GM21576 (cell line): ENCODE measurements around the gene SIGLEC14.
"Not testable (repeated sequence)": the region's sequence is repeated elsewhere in the genome, so short reads cannot be mapped to it uniquely, and the experiment has no call there.

ENCODE experiments used
- ATAC-seq: cut with Tn5 transposase; IDR thresholded peaks from one replicate; pipeline ENCODE4 v1.9.1; 2021; ENCODE audit warnings: mild to moderate bottlenecking, moderate library complexity; ENCODE audit not compliant: unreplicated experiment

Gene SIGLEC14, protein sequence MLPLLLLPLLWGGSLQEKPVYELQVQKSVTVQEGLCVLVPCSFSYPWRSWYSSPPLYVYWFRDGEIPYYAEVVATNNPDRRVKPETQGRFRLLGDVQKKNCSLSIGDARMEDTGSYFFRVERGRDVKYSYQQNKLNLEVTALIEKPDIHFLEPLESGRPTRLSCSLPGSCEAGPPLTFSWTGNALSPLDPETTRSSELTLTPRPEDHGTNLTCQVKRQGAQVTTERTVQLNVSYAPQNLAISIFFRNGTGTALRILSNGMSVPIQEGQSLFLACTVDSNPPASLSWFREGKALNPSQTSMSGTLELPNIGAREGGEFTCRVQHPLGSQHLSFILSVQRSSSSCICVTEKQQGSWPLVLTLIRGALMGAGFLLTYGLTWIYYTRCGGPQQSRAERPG

DNA sequence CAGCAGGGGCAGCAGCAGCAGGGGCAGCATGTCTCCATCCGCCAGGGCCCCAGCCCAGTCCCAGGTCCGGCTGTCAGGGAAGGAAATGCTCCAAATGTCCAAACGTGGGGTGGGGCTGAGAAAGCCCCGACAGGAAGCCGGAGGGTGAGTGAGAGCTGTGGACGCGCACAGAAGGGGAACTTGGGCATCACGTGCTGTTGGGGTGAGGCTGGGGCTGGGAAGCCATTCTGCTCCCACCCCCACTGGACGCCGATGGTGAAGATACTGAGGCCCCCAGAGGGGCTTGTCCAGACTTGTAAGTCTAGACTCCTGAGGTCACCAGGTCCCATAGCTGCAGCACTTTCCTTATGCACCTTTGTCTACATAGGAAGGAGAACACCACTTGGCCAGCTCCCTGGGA, at the start of gene SIGLEC14:
Gene SIGLEC14, minus strand, starts transcription at position 96 of the 400 bp plus-strand sequence. Its CDS starts 66 bp downstream, at position 30.
- not testable (repeated sequence) for ATAC-seq

DNA sequence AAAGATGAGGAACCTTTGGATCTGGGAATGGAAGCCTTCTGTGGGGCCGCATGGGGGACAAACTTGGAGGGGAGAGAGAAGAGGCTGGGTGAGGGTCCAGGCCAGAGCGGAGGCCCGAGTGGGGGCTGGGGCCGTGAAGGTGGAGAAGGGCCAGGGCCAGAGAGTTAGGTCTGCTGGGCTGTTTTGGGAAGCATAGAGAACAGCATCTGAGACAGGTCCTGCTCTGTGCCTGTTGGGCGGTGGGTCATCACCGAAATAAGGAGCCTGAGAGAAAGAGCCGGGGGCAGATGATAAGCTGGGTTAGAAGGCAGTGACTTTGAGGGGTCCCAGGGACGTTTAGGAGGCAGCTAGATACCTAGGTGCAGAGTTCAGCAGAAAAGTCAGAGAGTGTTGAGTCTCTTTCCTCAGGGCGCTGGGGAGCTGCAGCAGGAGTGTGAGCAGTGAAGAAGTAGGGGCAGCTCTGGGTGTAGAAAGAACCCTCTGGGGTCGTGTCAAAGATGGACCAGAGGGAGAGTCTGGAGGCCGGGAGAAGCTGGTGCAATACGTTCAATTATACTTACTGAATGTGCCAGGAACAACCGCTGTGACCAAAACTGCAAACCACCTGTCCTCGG, 49.2 kb upstream of the SIGLEC14 start:
- ATAC-seq: no peak

DNA sequence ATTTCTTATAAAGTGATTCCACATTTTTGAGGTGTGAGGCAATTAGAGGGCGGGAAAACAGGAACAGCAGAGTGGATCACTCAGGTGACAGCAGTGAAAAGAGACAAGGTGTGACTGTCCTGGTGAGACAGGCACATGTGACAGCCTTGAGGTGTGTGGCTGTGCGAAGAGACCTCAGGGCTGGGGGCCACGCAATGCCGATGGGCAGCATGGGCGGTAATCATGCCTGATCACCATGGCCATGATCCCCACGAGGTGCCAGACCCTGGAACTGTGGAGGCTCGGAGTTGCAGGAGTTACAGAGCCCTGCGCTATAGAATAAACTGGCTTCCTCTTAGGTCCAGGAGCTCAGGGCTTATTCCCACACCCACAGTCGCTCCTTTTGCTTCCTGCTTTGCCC, 48.5 kb upstream of the SIGLEC14 start:
- ATAC-seq: no peak

DNA sequence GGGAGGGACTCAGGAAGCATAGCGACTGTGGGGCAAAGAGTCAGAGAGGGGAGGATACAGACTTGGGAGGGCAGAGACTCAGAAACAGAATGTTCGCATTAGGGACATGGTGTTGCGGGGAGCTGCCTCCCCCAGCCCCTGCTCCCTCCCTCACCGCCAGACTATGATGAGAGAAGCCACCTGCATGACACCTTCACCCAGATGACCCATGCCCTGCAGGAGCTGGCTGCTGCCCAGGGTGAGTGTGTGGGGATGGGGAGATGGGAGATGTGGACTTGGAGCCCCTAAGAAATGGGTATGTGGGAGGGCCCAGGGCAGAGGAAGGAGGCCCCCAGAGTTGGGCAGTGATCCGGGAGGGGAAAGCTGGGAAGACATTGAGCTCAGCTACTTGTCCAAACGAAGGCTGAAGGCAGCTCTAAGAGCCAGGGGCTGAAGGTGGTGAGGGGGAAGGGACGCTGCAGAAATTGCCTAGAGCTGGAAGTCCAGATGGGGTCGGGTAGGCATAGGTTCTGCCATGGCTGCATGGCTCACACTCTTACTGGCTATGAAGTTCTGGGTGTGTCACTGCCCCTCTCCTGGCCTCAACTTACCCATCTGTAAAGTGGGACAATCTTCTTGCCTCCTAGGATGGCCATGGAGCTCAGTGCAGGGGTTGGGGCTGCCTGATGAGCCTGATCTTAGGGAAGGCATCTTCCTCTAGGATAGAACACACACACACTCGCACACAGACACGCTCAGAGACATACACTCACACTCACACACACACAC, 47.9 kb upstream of the SIGLEC14 start:
- ATAC-seq: no peak

DNA sequence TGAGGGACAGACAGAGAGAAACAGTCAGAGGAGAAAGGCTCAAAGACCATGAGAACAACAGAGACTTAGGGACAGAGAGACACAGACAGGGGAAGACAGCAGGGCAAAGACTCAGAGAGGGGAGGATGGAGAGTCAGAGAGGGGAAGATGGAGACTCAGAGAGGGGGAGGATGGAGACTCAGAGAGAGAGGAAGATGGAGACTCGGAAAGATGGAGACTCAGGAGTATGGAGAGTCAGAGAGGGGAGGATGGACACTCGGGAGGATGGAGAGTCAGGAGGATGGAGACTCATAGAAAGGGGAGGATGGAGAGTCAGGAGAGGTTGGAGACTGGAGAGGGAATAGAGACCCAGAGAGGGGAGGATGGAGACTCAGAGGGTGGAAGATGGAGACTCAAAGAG, 47.2 kb upstream of the SIGLEC14 start:
- ATAC-seq: no peak

DNA sequence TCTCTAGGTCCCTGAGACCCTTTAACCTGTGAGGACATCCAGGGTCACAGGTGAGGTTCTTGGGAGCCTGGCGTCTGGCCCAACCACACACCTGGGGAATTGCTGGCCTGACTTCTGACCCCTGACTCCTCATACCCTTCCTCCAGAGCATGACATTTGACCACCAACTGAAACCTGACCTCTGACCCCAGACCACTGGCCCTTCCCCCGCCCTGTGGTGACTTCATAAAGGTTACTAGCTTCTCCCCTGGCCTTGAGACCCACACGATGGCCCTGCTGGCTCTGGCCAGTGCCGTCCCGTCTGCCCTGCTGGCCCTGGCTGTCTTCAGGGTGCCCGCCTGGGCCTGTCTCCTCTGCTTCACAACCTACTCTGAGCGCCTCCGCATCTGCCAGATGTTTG, 46.6 kb upstream of the SIGLEC14 start, which contains the start of gene SPACA6:
Gene SPACA6, plus strand, starts transcription at position 71 of the 400 bp plus-strand sequence. Its CDS starts 197 bp downstream, at position 268.
- ATAC-seq: no peak

DNA sequence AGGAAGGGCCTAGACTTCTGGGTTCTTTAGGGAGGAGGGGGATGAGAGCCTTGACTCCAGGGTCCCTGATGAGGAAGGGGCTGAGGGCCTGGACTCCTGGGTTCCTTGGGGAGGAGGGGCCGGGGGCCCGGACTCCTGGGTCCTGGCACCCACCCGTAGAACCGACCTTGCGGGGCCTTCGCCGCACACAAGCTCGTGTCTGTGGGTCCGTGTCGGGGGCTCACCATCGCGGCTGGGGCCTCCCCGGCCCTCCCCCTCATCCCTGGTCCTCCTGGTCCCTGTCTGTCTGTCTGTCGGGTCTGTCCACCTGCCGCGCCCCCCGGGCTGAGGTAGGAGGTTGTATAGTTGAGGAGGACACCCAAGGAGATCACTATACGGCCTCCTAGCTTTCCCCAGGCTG, 45.8 kb upstream of the SIGLEC14 start:
- ATAC-seq: no peak

DNA sequence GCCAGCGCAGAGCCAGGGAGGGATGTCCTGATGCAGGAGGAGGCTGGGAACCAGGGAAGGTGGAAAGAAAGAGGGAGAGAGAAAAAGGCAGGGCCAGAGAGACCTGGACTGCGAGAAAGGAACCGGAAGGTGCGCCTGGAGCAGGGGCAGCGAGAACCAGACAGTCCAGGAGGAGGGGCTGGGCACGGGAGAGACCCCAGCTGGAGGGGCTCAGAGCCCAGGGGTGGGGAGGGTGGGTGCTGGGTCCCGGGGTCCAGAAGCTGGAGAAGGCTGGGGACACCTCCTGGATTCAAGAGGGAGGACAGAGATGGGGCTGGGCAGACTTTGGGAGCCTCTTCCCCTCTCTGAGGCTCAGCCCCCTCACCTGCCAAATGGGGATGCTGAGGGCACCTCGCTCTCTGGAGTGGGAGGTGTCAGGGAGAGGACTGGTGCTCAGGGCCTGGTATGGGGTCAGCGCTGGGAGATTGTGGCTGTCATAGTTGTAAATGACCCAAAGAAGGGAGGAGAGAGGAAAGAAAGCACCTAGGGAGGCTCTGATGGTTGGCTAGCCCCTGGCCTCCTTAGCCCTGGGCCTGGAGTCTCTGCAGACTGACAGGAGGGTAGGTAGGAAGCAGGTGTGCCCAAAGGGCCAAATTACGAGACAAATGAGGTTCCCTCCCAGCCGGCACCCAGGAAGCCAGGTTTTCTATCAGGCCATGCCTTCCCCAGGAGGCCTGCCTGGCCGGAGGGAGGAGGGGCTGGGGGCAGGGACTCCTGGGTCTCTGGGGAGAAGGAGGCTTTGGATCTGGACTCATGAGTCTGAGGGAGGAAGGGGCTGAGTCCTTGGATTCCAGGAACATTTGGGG, 45.2 kb upstream of the SIGLEC14 start:
- no peak for ATAC-seq

DNA sequence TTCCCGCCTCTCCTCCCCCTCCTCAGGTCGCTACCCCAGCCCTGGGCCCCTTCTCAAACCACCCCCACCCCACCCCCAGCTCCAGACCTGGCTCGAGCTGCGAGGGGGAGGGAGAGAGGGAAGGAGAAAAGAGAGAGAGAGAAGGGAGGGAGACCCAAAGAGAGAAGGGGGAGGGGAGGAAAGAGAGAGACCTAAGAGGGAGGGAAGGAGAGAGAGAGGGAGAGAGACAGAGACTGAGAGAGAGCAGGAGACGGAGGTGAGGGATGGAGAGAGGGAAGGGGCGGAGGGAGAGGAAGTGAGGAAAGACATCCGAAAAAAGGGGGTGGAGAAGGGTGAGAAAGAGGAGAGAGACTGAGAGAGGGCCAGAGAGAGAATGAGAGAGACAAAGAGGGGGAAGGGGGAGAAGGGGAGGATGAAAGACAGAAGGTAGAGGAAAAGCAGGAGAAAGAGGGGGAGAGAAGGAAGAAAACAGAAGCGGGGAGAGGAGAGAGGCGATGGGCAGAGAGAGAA, 44.5 kb upstream of the SIGLEC14 start:
- no peak for ATAC-seq

DNA sequence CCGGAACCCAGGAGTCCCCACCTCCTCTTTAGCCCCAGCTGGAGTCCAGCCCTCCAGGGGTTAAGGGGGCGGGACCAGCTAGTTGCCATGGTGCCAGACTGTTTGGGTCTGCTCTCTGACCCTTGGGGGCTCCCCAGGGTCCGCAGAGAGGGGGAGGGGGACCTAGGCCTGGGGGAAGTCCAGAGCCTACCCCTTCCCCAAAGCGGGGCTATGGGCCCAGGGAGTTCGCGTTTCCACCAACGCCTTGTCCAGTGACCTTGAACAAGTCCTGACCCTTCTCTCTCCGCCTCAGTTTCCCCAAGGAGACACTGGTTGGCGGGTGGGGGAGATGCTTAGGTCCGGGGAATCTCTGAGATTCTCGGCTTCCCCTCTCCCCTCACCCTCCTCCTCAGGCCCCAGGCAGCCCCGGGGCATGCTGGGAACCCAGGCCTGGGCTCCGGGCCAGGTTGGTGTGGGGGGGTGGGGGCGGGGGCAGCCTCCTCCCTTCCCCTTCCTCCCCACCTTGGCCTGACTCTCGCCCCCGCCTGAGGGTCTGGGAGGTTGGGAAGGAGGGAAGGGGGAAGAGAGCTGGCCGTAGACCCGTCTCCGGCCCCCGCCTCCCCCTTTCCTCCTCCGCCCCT, 43.9 kb upstream of the SIGLEC14 start:
- no peak for ATAC-seq

DNA sequence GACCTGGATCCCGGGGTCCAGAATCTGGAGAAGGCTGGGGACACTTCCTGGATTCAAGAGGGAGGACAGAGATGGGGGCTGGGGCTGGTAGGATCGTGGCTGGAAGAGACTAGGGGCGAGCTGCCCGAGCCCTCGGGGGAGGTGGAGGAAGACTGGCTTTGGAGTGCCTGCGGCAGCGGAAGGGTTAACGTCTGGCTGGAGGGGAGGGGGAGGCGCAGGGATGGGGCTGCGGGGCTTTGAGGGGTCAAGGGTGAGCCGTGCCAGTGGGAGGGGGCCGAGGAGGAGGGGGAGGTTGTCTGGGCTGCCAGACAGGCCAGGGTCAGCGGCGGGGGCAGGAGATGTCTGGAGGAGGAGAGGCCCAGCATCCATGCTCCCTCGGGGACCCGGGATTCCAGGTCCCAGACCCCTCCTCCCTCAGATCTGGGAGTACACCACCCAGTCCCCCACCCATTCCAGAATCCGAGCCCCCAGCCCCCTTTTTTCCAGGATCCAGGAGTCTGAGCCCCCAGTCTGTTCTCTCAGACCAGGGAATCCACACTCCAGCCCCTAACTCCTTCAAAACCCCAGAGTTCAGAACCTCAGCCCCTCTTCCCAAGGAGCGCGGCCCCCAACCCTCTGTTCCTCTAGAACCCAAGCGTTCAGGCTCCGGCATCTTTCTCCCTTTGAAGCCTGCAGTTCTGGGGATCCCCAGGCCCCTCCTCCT, 43.3 kb upstream of the SIGLEC14 start:
- no peak for ATAC-seq

DNA sequence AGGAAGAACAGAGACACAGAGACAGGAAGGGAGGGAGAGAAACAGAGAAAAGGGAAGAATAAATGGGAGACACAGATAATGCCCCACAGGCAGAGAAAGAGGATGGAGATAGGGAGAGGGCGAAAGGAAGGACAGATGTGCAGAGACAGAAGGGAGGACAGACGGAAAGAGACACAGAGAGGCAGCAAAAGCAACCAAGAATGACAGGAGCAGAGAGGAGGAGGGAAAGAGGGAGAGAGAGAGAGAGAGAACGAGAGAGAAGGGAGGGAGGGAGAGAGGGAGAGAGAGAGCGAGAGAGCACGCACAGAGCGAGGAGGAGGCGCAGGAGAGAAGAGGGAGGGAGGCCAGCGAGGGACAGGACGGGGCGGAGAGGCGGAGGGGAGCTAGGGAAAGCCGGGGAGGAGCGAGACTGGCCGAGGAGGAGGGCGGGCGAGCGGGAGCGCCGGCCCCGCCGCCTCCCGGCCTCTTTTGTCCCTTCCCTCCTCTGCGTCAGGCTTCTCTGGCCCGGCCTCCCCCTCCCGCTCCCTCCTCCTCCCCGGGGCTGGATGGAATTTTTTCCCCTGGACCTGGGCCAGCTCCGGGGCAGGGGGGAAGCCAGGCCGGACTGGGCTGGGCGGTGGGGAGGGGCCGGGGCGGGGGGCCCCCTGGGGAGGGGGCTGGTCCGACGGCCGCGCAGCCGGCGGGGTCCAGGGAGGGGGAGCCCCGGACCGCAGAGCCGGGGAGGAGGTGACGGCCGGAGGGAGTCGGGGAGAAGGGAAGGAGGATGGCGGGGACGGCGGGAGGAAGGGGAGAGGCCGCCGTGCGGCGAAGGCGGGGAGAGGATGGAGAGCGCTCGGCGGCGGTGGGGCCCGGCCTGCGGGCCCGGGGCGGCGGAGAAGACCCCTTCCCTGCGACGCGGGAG, 42.3 kb upstream of the SIGLEC14 start:
- ATAC-seq: no peak

DNA sequence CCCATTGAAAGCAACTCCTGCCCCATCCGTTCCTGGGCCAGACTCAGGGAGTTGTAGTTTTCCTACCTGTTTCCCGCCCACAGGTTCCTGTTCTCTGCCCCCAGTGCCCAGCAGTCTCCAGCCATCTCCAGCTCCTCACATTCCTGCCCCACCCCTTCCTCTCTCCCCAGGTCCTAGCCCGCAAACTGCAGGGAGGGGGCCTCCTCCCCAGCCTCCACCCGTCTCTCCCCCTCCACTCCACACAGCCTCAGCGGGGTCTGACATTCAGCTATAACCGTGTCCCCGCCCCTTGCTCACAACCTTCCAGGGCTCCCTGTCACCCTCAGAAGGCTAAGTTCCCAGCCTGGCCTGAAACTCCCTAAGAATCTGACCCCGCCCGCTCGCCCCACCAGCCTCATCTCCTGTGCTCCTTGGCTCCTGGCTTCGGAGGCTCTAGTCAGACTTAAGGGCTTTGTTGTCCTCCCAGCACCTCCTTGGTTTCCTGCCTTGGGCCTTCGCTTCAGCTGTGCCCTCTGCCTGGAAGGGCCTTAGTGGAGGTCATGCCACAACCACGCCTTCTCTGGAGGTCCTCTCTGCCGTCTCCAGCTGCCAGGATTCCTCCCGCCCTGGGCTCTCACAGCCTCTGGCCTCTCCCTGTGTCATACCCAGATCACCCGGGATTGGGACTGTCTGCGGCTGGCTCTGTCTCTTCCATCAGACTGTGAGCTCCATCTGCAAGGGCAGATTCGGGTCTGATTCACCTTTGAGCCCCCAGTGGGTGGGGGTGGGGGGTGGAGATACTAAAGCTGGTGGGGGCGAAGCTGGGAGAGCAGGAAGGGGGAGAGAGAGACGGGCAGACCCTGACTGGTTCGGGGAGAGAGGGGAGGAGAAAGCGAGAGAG, 41.4 kb upstream of the SIGLEC14 start:
- ATAC-seq: no peak

DNA sequence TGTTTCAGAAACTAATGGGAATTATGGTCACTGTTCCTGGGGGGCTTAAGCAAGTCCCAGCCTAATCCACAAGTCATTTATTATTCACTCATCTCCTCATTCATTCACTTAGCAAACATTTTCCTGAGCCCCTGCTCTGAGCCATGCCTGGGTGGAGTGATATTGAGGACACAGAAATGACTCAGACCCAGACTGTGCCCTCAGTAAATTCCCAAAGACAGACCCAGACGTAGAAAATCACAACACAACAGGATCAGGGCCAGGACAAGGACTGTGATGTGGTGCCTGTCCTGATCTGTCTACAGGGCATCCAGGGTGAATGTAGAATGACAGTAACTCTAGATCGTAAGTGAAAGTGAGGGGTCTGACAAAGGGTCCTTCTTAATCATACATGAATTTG, 39.5 kb upstream of the SIGLEC14 start:
- no peak for ATAC-seq

DNA sequence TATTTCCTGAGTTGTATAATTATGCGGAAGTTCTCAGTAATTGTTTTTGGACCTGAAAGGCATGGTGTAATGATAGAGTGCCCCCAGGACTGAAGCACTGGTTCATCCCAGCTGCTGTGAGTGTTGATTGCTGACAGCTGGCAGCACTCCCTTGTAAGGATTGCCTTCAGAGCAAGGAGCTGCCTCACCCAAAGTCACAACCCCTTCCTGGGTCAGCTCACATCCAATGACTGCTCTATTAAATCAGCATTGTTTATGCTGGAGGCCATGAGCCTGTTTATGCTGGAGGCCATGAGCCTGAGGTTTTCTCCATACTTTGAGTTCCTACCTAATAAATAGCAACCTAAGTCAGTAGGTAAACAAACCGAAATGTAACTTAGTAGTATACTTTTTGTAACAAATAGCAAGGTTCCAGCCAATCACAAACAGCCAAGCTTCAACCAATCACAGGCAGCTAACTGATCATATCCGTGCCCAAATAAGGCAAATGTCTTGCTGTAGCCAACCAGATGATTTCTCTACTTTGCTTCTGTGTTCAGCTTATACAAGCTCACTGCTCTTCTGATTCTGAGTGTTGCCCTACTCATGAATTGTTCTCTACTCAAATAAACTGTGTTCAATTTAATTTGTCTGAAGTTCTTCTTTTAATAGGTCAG, 34.8 kb upstream of the SIGLEC14 start:
- ATAC-seq: no peak

DNA sequence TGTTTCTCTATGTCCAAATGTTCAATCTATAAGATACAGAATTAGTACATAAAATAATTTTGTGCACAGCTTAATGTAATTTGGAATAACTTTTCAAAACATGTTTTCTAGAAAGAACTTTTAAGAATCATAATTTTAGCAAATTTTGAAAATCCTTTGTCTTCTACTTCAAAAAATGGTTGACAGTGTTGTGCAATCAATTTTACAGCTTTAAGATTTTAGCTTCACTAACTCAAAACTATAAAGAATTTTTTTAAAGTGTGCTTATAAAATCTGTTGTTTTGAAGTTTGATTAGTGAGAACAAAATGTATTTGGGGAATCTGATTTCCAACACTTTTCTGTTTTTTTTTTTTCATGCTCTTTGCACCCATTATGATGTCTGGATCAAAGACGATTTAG, 33.8 kb upstream of the SIGLEC14 start:
- no peak for ATAC-seq

DNA sequence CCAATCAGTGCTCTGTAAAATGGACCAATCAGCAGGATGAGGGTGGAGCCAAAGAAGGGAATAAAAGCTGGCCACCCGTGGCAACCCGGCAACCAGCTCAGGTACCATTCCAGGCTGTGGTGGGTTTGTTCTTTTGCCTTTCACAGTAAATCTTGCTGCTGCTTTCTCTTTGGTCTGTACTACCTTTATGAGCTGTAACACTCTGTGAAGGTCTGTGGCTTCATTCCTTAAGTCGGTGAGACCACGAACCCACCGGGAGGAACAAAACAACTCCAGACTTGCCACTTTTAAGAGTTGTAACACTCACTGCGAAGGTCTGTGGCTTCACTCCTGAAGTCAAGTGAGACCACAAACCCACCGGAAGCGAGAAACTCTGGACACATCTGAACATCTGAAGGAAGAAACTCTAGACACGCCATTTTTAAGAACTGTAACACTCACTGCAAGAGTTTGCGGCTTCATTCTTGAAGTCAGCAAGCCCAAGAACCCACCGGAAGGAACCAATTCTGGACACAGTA, 30.0 kb upstream of the SIGLEC14 start:
- no peak for ATAC-seq
